Suprapubic skin (tissue), 4 donors: Measurements from ENCODE around the gene KCNC4. TPM values are rescaled to one million over a fixed set of nuclear protein-coding genes. Genes with fewer than 3 reads are reported as not detected.

Experiments used
- DNase-seq, 2 donors: peaks; one replicate each; pipeline ENCODE4 v3.0.0-alpha.2; 2019; ENCODE audit warnings: low spot score in 2 of 2
- H3K27ac ChIP-seq: fragments of 200-600 bp; sonication (generic); one replicate; pipeline ENCODE4 v1.5.1; 2019
- H3K27me3 ChIP-seq: fragments of 200-600 bp; sonication (generic); one replicate; pipeline ENCODE4 v1.5.1; 2019
- H3K36me3 ChIP-seq: fragments of 200-600 bp; sonication (generic); one replicate; pipeline ENCODE4 v1.5.1; 2019
- H3K4me1 ChIP-seq: fragments of 200-600 bp; sonication (generic); one replicate; pipeline ENCODE4 v1.5.1; 2019
- H3K4me3 ChIP-seq: fragments of 200-600 bp; sonication (generic); one replicate; pipeline ENCODE4 v1.5.1; 2019; ENCODE audit warnings: mild to moderate bottlenecking
- H3K9me3 ChIP-seq: fragments of 200-600 bp; sonication (generic); one replicate; pipeline ENCODE4 v1.5.1; 2019
- EP300 ChIP-seq: sonication (generic); formaldehyde crosslinking; IDR thresholded peaks from one replicate; pipeline ENCODE4 v1.6.1; 2017; ENCODE audit warnings: antibody characterized with exemption
- POLR2A ChIP-seq, 2 donors: fragments of 450-650 bp; IDR thresholded peaks; one replicate each; pipeline ENCODE4 v1.6.1; 2017; ENCODE audit warnings: antibody characterized with exemption in 2 of 2, mild to moderate bottlenecking in 2 of 2, moderate library complexity in 2 of 2
- POLR2AphosphoS5 ChIP-seq, 3 donors: sonication (generic); formaldehyde crosslinking; IDR thresholded peaks; one replicate each; pipeline ENCODE4 v1.6.1; 2017; ENCODE audit warnings: antibody characterized with exemption in 3 of 3
- WGBS: methylation state at CpG from one replicate; pipeline ENCODE4 v1.1.5; 2018; 5-methylcytosine and 5-hydroxymethylcytosine counted together
- total RNA-seq, 4 donors: library from RNA; depleted of rRNA; stranded (reverse); fragments of >200 nt; gene quantifications; one replicate each; pipeline ENCODE4 v1.1.0, GENCODE V29; 2016
- TF ChIP-seq, protein P1 (sequence below), 2 donors: fragments of 200-600 bp in 1 of 2; fragments of 450-650 bp in 1 of 2; sonication (generic) in 1 of 2; IDR thresholded peaks; one replicate each; pipeline ENCODE4 v1.5.1; 2016 to 2019; ENCODE audit warnings: antibody characterized with exemption in 2 of 2, mild to moderate bottlenecking in 1 of 2, moderate library complexity in 1 of 2

The KCNC4 gene
- total RNA-seq, 4 donors from 2014 or later = 4.5 to 15.8 (median 7.4) TPM

DNA sequence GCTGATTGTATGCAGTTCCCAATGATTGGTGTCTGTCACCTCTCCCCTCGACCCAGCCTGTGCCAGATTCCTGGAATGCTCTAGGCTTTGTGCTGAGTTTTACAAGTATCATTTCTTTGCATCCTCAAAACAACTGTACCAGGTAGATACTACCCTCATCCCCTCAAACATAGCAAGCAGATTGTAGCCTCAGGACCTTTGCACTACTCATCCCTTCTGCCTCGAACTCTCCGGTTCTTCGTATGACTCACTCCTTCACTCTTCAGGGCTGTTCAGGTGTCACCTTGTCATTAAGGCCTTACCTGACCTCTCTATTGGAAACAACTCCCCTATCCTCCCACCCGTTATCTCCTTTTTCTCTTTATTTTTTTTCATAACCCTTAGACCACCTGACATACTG lies 8.0 kb downstream of the KCNC4 start:
- peaks cover 7% of the 10 kb centered on the region for H3K36me3 ChIP-seq
- H3K4me1 ChIP-seq = peaks cover 13% of the 10 kb centered on the region
- no peak overlapping the region for H3K27ac ChIP-seq
- no peaks in the 10 kb centered on the region for H3K27me3 ChIP-seq
- TF ChIP-seq POLR2A (IDR thresholded peaks at IDR 0.05) (no peak), EP300 (no peak), POLR2AphosphoS5 (IDR thresholded peaks at IDR 0.05) (no peak)
- TF ChIP-seq, protein P1, sequence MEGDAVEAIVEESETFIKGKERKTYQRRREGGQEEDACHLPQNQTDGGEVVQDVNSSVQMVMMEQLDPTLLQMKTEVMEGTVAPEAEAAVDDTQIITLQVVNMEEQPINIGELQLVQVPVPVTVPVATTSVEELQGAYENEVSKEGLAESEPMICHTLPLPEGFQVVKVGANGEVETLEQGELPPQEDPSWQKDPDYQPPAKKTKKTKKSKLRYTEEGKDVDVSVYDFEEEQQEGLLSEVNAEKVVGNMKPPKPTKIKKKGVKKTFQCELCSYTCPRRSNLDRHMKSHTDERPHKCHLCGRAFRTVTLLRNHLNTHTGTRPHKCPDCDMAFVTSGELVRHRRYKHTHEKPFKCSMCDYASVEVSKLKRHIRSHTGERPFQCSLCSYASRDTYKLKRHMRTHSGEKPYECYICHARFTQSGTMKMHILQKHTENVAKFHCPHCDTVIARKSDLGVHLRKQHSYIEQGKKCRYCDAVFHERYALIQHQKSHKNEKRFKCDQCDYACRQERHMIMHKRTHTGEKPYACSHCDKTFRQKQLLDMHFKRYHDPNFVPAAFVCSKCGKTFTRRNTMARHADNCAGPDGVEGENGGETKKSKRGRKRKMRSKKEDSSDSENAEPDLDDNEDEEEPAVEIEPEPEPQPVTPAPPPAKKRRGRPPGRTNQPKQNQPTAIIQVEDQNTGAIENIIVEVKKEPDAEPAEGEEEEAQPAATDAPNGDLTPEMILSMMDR (IDR thresholded peaks at IDR 0.05) = no peak
- no peaks in the 10 kb centered on the region for H3K9me3 ChIP-seq
- WGBS = 88% methylated on average over 5 of the region's 5 CpGs
- H3K4me3 ChIP-seq = no peak overlapping the region
- no peak for DNase-seq

DNA sequence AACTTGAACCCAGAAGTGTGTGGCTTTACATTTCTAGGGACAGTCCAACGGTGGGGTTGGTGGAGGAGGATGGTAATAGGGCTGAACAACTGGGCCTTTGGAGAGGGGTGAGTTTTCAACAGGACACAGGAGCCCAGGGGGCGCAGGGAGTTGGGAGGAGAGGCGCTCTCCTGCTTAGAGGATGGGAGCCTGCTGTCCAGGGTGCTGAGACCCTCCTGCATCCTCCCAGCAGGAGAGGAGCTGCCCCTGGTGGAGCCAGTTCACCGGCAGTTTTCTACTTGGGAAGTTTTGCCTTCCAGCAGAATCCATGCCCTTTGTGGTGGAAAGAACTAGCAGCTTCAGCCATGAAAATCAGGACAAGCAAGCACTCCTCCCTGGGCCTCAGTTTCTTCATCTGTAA lies 8.6 kb downstream of the KCNC4 start:
- 83% methylated on average over 4 of the region's 4 CpGs for WGBS
- no peak for DNase-seq

DNA sequence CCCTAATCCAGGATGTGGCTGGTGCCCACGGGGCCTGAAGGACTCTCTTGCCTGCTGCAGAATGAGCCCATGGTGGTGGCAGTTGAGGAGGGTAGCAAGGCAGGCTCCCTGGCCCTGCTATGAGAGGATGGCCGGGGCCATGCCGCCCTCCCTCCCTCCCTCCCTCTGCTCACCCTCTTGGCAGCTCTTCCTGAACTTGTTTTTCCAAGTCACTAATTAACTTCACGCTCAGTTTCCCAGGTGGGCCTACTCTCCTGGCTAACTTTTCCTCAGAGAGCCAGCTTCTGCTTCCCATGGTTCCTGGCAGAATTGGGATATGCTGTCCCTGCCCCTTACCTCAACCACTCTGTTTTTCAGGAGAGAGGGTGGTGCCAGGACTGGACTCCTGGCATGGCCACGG lies 10.2 kb downstream of the KCNC4 start:
- WGBS = 88% methylated on average over 5 of the region's 5 CpGs
- no peak for TF ChIP-seq EP300
- TF ChIP-seq, protein P1 (IDR thresholded peaks at IDR 0.05) = no peak
- TF ChIP-seq POLR2AphosphoS5 (IDR thresholded peaks at IDR 0.05) = no peak
- TF ChIP-seq POLR2A (IDR thresholded peaks at IDR 0.05) = no peak
- Histone ChIP-seq H3K4me3 (no peak overlapping the region), H3K27me3 (no peaks in the 10 kb centered on the region), H3K9me3 (no peaks in the 10 kb centered on the region), H3K36me3 (peaks cover 15% of the 10 kb centered on the region), H3K4me1 (peaks cover 1% of the 10 kb centered on the region), H3K27ac (no peak overlapping the region)
- no peak for DNase-seq

More for the DNA sequence above, 8.6 kb downstream of the KCNC4 start:
- Histone ChIP-seq H3K36me3 (peaks cover 13% of the 10 kb centered on the region), H3K4me3 (no peak overlapping the region), H3K27me3 (no peaks in the 10 kb centered on the region), H3K4me1 (peaks cover 7% of the 10 kb centered on the region), H3K27ac (no peak overlapping the region), H3K9me3 (no peaks in the 10 kb centered on the region)
- no peak for TF ChIP-seq POLR2A (IDR thresholded peaks at IDR 0.05)
- TF ChIP-seq, protein P1 (IDR thresholded peaks at IDR 0.05) = no peak
- TF ChIP-seq EP300 = no peak
- TF ChIP-seq POLR2AphosphoS5 (IDR thresholded peaks at IDR 0.05) = no peak

DNA sequence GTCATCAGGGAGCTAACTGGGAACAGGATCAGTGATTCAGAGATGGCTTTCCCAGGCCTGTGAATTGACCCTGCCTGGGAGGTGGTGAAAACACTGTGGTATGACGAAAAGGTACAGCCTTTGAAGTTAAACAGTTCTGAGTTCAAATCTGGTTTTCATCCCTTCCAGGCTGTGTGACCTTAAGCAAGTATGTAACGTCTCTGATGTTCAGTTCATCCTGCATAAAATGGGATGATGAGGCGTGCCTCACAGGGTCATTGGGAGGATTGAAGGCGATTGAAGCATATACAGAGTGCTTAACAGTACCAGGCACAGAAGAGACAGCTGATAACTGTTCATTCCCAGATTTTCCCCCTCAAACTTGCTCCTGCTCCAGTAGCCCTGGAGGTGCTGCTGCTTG lies 11.0 kb downstream of the KCNC4 start:
- WGBS = 97% methylated on average over 4 of the region's 4 CpGs
- no peak overlapping the region for H3K4me3 ChIP-seq

DNA sequence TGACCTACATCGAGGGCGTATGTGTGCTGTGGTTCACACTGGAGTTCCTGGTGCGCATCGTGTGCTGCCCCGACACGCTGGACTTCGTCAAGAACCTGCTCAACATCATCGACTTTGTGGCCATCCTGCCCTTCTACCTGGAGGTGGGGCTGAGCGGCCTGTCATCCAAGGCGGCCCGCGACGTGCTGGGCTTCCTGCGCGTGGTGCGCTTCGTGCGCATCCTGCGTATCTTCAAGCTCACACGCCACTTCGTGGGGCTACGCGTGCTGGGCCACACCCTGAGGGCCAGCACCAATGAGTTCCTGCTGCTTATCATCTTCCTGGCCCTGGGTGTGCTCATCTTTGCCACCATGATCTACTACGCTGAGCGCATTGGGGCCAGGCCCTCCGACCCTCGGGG lies 13.0 kb downstream of the KCNC4 start:
- peaks cover 29% of the 10 kb centered on the region for H3K36me3 ChIP-seq
- H3K4me1 ChIP-seq = peaks cover 6% of the 10 kb centered on the region
- no peaks in the 10 kb centered on the region for H3K9me3 ChIP-seq
- no peaks in the 10 kb centered on the region for H3K27me3 ChIP-seq
- no peak for DNase-seq
- TF ChIP-seq POLR2AphosphoS5 (IDR thresholded peaks at IDR 0.05) (no peak), POLR2A (IDR thresholded peaks at IDR 0.05) (no peak), EP300 (no peak)
- TF ChIP-seq, protein P1 (IDR thresholded peaks at IDR 0.05) = no peak
- WGBS = 98% methylated on average over 27 of the region's 27 CpGs
- H3K4me3 ChIP-seq = no peak overlapping the region
- H3K27ac ChIP-seq = no peak overlapping the region

More for the DNA sequence above, 11.0 kb downstream of the KCNC4 start:
- H3K36me3 ChIP-seq = peaks cover 15% of the 10 kb centered on the region
- no peak for TF ChIP-seq POLR2A (IDR thresholded peaks at IDR 0.05)
- no peak for TF ChIP-seq EP300
- no peak for TF ChIP-seq POLR2AphosphoS5 (IDR thresholded peaks at IDR 0.05)
- TF ChIP-seq, protein P1 (IDR thresholded peaks at IDR 0.05) = no peak
- no peaks in the 10 kb centered on the region for H3K27me3 ChIP-seq
- H3K4me1 ChIP-seq = no peaks in the 10 kb centered on the region
- DNase-seq = no peak
- H3K9me3 ChIP-seq = no peaks in the 10 kb centered on the region
- H3K27ac ChIP-seq = no peak overlapping the region
